Caki2 (cell line): Measurements from ENCODE around the gene PDIK1L. TPM values are rescaled to one million over a fixed set of nuclear protein-coding genes. Genes with fewer than 3 reads are reported as not detected.
A peak's percentile ranks its signal among the peaks of the same experiment; 100 is the strongest.

Source experiments
- DNase-seq: peaks from one replicate; pipeline ENCODE4 v3.0.0-alpha.2; 2015; ENCODE audit warnings: low read depth
- in situ Hi-C: cut with HindIII; loops from 2 replicates; pipeline ENCODE4 v1.10.0; 2016; ENCODE audit warnings: low sequenced_read_pairs, low pct_unique_long_range_greater_than_20kb, mixed read lengths
- total RNA-seq: library from RNA; depleted of rRNA; stranded (reverse); fragments of >200 nt; shearing (Covaris generic); gene quantifications from 2 replicates; pipeline ENCODE4 v1.2.3, GENCODE V29; 2014; ENCODE audit warnings: low replicate concordance; rRNA removed

Gene PDIK1L
- total RNA-seq, result 5.7 and 8.4 TPM in 2 replicates

DNA sequence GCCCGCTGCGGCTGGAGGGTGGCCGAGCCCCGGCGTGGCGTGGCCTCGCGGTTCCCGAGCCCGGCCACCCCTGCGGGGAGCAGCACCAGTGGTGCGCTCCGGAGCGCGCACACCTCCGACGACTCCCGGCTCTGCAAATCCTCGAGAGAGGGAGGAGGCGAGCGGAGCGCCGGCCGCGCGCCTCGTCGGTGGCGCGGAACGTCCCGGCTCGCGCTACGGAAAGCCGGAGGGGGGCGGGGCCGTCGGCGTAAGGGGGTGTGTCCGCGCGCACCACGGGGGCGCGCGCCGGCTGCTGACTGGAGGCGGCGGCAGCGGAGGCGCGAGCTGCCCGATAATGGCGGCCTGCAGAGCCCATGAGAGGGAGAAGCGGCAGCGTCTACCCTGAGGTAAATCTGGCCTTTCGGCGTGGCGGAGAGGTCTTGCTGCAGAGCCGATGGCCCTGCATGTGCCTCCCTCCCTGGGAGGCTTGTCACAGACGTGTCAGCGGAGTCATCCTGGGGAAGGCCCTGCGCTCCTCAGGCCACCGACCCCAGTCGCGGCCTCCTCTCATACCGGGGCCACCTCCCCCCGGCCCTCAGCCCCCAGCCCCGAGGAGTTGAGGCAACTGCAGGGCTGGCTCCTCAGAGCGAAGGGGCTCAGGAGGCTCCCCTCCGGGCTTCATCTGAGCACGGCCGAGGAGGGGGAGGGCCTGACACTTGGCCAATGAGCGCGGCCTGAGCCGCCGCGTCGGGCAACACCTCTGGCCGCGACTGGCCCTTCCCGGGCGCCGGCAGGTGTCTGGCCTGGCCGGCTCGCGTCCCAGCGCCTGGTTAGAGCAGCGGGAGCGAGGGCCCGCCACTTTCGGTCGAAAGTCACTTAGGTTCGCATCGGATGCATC lies at the start of gene PDIK1L:
Gene PDIK1L, plus strand, starts transcription at position 295 of the 877 bp plus-strand sequence. CDS start 2,485 bp downstream, outside the sequence.
- peak; percentile 96 for DNase-seq
- in situ Hi-C loops, result no loop called here

DNA sequence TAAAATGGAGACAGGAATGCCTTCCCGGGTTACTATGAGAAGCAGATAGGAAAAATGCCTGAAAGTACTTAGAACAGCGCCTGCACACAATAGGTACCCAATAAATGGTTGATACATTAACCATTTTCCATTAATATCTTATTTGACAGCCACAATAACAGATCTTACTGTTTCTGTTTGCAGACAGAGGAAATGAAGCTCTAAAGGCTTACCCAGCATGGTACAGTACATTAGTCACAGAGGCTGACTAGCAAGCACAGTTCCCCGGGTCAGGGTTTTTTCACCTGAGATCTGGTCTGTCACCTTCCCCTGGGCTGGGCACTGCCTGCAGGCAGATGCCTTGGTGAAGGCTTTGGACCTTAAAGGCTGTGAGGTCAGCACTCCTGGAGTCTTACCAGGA lies 47.1 kb upstream of the PDIK1L start:
- DNase-seq, result peak; percentile 80
- in situ Hi-C loops, result no loop called here

DNA sequence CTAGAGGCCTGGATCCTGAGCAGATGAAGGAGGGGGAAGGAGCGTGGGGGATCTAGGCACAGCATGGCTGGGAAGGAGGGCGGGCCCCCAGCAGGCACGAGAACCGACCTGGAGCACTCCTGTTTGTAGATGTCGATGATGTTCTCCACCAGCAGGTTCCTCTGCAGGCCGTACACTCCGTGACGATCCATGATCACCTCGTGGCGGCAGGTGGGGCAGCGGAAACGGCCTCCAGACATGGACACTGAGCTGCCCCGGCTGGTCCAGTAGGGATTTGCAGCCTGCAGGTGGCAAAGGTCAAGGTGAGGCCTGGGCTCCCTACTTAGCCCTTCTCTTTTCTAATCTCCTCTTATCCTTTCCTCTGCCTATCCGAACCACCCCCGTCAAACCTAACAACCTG lies 45.5 kb upstream of the PDIK1L start:
- in situ Hi-C loops, result no loop called here
- no peak for DNase-seq

DNA sequence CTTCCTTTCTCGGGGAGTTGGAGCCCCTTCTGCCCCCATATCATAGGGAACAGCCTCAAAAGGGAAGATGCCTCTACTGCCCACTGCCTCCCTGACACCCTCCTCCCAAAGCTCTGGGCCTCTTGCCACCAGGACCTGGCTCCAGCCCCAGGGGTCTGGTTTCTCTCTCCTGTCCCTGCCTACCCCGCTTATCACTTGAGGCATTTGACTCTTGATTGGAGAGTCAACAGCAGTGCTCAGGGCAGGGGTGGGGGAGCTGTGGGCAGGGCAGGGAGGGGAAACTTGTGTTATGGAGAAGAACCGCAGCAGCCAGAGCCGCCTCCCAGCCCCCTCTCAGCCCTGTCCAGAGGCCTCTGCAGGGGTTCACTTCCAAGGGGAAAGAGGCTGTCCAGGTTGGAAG lies 44.8 kb upstream of the PDIK1L start:
- no peak for DNase-seq
- in situ Hi-C loops, result no loop called here

DNA sequence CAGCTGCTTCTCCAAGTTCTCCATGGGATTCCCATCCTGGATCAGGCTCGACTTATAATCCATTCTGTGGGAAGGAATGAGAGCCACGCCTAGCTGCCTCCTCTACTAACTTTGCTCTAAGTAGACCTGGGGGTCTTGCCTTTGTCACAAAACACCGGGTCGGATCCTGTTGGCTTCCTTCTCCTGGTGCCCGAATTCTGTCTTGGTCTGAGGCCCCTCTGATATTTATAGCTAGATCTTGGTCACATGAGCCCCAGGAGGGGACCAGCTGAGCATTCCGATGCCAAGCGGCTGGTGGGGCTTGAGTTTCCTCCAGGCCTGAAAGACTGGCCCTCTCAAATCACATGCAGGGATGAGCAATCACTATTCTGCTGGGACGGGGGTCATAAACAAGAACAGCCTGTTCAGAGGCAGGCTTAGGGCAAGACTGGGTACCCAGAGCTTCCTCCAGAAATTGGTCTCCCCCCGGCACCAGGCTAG lies 44.2 kb upstream of the PDIK1L start, which contains the start of gene TRIM63:
Gene TRIM63, minus strand, starts transcription at position 199 of the 480 bp plus-strand sequence. Its CDS starts 136 bp downstream, at position 63.
- no peak for DNase-seq
- in situ Hi-C loops, result no loop called here

DNA sequence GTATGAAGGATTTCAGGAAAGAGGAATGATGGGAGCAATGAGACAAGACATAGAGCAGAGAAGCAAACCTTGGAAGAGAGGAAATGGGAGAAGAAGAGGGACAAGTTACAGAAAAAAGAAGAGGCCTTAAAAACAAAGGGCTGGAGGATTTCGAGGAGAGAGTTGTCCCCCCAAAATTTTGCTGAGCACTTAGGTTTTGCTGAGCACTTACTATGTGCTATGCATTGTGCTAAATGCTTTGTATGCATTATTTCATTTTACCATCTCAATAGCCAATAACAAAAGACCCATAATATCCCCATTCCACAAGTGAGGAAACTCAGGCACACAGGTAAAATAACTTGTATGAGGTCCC lies 41.7 kb upstream of the PDIK1L start:
- in situ Hi-C loops, result no loop called here
- no peak for DNase-seq

DNA sequence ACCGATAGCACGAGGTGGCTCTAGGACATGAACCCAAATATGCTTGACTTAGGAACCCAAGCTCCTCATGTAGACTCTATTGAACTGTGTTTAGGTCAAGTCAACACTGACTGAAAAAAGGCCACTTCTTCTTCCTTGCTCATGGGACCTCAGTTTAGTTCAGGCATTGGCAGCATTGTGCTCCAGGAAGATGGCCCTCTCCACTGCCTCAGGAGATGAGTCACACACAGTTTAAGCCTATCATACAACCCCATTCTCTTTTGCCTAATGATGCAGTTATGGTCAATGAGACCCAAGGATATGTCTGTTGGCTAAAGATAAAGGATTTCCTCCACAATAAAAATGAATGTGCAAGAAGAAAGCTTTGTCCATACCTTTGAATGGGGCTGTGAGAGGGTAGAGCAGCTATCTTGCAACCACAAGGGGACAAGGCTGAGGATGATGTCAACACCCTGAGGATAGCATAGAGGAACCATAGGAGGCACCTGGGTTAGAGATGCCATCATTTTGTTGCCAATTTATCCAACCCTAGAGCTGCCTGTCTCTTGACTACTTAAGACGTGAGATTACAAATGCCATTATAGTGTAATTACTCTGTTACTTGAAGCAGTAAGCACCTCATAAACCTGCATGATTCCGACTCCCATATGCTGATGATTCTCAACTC lies 41.2 kb upstream of the PDIK1L start:
- in situ Hi-C loops, result no loop called here
- no peak for DNase-seq

DNA sequence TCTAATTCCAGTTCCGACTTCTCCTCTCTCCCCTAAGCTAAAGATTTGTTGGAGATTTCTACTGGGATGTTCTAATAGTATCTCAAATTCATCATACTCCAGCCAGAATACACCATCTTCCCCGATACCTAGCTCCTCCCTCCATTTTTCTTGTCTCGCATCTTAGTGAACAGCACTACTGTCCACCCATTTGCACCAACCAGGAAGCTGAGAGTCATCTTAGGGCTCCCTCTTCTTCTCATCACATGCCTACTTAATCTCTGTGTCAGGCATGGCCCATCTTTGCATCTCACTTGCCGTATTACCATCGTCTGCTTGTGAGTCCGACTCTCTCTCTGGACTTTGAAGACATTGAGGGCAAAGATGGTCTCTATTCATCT lies 40.7 kb upstream of the PDIK1L start:
- in situ Hi-C loops, result no loop called here

DNA sequence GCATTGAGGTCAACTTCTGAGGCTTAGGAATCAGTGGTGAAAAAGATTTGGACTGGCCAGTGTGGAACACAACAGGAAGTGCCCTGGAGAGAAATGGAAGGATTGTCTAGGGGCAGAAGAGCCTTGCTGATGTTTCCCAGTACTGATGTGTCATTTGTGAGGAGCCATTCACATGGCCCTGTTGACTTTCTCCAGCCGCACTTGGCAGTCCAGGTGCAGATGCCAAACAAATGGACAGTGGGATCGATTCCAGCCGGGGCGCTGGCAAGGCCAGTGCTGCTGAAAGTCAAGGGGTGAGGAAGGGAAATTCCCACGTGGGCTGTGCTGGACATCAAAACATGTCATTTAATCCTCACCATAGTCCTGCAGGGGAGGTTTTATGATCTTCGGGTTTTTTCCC lies 39.3 kb upstream of the PDIK1L start:
- in situ Hi-C loops, result no loop called here
- no peak for DNase-seq

More for the DNA sequence above, 40.7 kb upstream of the PDIK1L start:
- DNase-seq, result no peak

DNA sequence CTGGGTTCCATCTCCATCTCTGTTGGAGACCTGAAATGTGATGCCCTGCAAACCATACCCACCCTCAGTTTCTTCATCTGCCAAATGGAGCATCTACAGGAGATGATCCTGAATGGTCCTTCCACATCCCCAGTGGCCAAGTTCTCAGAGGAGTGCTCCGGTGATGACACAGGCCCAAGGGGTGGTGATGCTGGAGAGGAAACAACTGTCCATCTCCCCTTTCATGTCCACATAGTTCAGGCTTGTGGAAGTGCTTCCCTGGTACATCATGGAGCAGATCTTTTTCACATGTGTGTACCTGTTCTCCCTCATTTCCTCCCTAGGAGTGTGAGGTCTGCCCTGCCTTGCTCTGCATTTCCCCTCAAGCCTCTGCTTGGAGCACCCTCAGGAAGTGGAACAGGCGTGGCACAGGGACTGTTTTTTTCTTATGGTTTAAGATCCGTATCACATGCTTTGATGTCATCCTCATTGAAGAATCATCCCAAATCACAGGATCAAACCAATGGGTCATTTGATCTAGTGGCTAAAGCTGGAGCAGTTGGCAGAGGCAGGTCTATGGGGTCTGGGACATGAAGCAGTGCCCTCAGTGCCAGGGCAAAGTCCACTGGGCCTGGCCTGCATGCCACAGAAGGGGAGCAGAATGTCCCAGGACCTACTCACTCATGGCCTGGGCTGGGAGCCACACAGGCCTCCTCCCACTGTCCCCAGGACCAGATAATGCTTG lies 36.0 kb upstream of the PDIK1L start:
- in situ Hi-C loops, result no loop called here
- no peak for DNase-seq

DNA sequence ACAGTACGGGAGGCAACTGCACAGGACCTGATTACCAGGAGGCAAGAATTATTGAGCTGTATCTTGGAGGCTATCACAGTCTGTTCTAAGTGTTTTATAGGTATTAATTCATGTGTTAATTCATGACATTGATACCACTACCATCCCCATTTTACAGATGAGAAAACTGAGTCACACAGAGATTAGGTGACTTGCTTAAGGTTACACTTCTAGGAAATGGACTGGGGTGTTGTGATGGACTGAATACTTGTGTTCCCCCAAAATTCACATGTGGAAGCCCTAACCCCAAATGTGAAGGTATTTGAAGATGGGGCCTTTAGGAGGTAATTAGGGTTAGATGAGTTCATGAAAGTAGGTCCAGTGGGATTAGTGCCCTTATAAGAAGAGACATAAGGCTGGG lies 34.1 kb upstream of the PDIK1L start:
- DNase-seq, result no peak
- in situ Hi-C loops, result no loop called here

DNA sequence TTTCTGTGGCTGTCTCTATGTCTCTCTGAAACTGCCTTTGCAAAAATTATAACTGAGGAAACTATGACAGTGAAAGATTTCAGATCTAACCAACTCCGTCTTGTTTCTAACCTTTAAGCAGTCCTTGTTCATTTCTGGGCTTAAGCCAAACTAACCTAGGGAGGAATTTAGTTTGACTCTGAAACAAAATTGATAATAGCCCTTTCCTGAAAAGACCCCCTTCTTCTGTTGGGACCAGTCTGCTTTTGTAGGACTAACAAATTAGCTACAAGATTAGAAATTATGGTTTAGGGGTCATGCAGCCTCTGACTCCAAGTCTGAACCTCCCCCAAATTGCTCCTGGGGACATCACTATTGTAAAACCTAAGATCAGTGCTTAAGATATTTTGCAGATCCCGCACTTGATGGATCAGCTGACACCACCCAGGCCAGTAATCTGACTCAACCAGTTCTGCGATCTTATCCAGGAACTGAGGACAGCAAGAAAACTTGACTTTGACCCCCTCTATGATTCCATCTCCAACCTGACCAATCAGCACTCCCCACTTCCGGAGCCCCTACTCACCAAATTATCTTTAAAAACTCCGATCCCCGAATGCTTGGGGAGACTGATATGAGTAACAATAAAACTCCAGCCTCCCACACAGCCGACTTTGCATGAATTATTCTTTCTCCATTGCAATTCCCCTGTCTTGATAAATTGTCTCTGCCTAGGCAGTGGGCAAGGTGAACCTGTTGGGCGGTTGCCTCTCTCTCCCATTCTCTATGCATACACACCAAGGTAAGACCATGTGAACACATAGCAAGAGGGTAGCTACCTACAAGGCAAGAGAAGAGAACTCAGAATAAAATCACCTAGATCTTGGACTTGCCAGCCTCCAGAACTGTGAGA lies 33.1 kb upstream of the PDIK1L start:
- in situ Hi-C loops, result no loop called here
- no peak for DNase-seq

DNA sequence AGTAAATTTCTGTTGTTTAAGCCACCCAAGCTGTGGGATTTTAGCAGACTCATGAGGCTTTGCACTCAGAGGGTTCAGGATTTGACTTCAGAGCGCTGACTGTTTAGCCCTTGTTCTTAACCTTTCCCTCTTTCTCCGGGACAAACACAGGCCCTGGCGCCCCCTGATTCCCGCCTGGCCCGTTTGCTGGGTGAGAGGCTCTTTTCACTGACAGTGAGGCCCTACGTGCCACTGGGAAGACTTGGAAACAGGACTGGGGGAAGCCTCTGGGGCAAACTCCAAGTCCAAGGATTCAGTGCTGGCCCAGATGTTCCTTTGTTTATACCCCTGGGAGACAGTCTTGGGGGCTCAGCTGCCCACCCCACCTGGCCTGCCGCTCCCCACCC lies 32.5 kb upstream of the PDIK1L start:
- no peak for DNase-seq
- in situ Hi-C loops, result no loop called here

DNA sequence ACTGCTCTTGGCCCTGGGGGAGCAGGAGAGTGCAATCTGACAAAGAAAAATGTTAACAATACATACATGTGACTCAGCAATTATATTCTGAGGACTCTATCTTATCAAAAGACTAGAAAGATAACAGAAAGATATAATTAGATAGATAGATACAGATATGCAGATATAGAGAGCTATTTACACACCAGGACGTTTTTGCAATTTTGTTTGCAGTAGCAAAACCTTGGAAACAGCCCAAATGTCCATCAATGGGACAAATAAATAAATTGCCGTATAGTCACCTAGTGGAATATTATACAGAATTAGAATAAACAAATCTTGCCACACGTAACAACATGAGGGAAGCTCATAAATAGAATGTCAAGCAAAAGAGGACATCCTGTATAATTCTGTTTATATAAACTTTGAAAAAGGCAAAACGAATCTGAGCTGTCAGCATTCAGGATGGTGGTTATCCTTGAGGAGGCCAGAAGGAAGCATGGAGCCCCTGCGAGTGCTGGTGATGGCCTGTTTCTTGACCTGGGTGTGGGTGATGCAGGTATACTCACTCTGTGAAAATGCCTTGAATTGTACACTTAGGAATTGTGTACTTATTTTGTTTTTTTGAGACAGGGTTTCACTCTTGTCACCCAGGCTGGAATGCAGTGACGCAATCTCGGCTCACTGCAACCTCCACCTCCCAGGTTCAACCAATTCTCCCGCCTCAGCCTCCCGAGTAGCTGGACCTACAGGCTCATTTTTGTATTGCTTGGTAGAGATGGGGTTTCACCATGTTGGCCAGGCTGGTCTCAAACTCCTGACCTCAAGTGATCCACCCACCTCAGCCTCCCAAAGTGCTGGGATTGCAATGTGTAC lies 31.4 kb upstream of the PDIK1L start:
- in situ Hi-C loops, result no loop called here
- DNase-seq, result no peak

DNA sequence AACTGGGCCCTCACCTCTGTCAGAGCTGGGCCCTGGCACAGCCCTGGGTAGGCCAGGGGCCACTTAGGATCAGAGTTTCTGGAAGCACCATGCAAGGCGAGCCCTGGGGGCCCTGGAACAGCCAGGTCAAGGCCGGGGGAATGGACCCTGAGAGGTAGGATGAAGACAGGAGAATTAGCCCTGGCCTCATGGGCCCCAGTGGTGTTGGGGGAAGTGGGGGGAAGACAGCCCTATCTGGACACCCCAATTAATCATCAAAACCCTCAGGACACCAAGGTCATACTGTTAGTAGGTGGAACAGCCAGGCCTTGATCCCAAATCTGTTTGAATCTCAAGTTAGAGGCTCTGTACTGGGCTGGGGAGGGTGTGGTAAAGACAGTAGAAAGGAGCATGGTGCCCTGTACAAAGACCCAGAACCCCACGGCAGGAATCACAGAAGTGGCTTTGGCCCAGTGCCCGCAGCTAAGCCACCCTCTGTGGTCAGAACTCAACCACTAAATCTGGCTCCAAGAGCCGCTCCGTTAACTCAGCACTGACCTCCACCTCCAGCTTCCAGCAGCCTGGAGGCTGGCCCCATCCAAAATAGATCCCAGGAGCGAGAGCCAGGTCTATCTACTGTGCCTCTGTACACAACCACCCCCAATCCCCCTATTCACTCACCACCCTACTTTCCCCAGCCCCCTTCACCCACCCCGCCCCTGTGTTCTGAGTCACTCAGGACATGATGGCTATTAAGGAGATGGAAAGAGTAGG lies 30.2 kb upstream of the PDIK1L start:
- DNase-seq, result no peak
- in situ Hi-C loops, result no loop called here

DNA sequence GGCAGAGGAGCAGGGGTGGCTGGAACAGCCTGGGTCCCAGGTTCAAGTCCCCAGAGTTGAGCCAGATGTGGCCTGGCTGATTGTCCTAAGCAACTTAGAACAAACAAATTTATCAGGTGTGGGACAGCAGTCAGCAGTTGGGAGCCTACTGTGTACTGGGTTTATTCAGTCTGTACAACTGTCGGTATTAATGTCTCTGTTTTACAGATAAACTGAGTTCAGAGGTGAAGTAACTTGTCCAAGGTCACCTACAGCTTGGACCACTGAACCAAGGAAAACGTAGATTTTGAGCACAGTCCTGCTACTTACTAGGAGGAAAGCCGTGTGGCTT lies 29.6 kb upstream of the PDIK1L start:
- in situ Hi-C loops, result no loop called here
- DNase-seq, result no peak

DNA sequence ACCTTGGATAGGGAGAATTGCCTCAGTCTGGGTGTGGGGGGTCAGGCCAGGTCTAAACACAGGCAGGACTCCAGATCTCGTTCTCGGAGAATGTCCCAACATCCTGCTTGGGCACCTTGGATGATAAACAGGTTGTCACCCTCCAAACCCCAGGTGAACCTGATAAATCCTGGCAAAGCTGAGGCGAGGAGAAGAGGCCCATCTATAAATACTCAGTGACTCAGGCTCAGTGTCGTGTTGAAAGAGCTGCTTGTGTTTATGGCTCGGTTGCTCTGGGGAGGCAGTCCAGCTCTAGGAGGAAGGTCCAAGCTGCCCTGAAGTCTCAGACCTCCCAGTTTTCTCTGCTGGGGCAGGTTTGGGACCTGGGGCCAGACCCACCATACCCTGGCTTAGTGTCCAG lies 28.4 kb upstream of the PDIK1L start:
- in situ Hi-C loops, result no loop called here
- no peak for DNase-seq
